Breast epithelium (tissue), 4 donors: ENCODE data around the gene SLC39A7. TPM values are rescaled to one million over a fixed set of nuclear protein-coding genes. Genes with fewer than 3 reads are reported as not detected.

Experiments
- DNase-seq, 2 donors: peaks; one replicate each; pipeline ENCODE4 v3.0.0-alpha.2; 2019; ENCODE audit warnings: low spot score in 2 of 2
- H3K27ac ChIP-seq, 2 donors: fragments of 200-600 bp; sonication (generic) in 1 of 2; one replicate each; pipeline ENCODE4 v1.5.1; 2016 to 2019; ENCODE audit warnings: mild to moderate bottlenecking in 1 of 2
- H3K27me3 ChIP-seq, 2 donors: fragments of 200-600 bp; sonication (generic) in 1 of 2; one replicate each; pipeline versions ENCODE4 v1.5.1 to v1.6.0; 2017 to 2019; ENCODE audit warnings: control low read depth in 1 of 2, mild to moderate bottlenecking in 1 of 2
- H3K36me3 ChIP-seq: fragments of 200-600 bp; one replicate; pipeline ENCODE4 v1.5.1; 2019
- H3K4me1 ChIP-seq, 2 donors: fragments of 200-600 bp; sonication (generic); one replicate each; pipeline ENCODE4 v1.5.1; 2016 to 2019; ENCODE audit warnings: control low read depth in 1 of 2
- H3K4me3 ChIP-seq, 3 donors: fragments of 200-600 bp; sonication (generic); 1 replicate in 2 of 3; 2 replicates in 1 of 3; pipeline ENCODE4 v1.5.1; 2016 to 2019; ENCODE audit warnings: mild to moderate bottlenecking in 3 of 3, moderate library complexity in 2 of 3
- H3K9me3 ChIP-seq, 2 donors: fragments of 200-600 bp; sonication (generic) in 1 of 2; one replicate each; pipeline ENCODE4 v1.5.1; 2016 to 2019; ENCODE audit warnings: control low read depth in 1 of 2
- POLR2A ChIP-seq: fragments of 450-650 bp; IDR thresholded peaks from one replicate; pipeline ENCODE4 v1.6.1; 2016; ENCODE audit warnings: antibody characterized with exemption, mild to moderate bottlenecking, moderate library complexity
- POLR2AphosphoS5 ChIP-seq, 3 donors: sonication (generic); formaldehyde crosslinking; IDR thresholded peaks; one replicate each; pipeline ENCODE4 v1.6.1; 2017; ENCODE audit warnings: antibody characterized with exemption in 3 of 3
- intact Hi-C: fragments of 100-400 bp; cut with DNase I; formaldehyde crosslinking; loops from one replicate; pipeline ENCODE4 v1.15.1; 2023; ENCODE audit warnings: low total_unique reads
- total RNA-seq, 3 donors: library from RNA; depleted of rRNA; stranded (reverse); fragments of >200 nt; gene quantifications; one replicate each; pipeline ENCODE4 v1.1.0, GENCODE V29; 2016
- TF ChIP-seq, protein P1 (sequence below), 3 donors: fragments of 450-650 bp; IDR thresholded peaks; one replicate each; pipeline ENCODE4 v1.5.1; 2016 to 2017; ENCODE audit warnings: antibody characterized with exemption in 3 of 3, mild to moderate bottlenecking in 3 of 3, moderate library complexity in 3 of 3

SLC39A7 gene
- total RNA-seq, 3 donors from 2014 or later: 55.0 to 79.3 (median 74.1) TPM

DNA sequence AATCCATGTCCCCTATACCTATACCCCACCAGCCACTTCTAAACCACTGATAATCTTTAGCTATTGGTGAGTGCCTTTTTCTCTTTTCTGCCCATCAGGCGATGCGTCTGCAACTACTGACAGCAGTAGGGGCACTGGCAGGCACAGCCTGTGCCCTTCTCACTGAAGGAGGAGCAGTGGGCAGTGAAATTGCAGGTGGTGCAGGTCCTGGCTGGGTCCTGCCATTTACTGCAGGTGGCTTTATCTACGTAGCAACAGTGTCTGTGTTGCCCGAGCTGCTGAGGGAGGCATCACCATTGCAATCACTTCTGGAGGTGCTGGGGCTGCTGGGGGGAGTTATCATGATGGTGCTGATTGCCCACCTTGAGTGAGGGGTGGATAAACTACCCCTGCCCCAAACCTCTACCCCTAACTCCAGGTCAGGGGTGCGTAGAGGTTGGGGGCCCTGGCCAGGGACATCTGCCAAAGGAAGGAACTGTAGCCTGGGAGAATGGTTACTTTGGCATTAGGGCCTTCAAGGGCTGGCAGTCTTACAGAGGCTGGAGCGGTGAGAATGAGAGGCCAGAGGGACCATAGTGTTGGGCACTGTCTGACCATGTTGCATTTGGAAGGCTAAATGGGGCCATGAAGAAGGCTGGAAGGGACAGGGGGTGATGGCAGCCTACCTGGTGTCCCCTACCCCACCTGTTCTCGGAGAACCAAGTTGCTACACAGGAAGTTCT, 2.9 kb downstream of the SLC39A7 start:
- intact Hi-C loops: no loop called here
- DNase-seq: no peak
- TF ChIP-seq POLR2A (no peak), POLR2AphosphoS5 (IDR thresholded peaks at IDR 0.05) (no peak)
- TF ChIP-seq, protein P1, sequence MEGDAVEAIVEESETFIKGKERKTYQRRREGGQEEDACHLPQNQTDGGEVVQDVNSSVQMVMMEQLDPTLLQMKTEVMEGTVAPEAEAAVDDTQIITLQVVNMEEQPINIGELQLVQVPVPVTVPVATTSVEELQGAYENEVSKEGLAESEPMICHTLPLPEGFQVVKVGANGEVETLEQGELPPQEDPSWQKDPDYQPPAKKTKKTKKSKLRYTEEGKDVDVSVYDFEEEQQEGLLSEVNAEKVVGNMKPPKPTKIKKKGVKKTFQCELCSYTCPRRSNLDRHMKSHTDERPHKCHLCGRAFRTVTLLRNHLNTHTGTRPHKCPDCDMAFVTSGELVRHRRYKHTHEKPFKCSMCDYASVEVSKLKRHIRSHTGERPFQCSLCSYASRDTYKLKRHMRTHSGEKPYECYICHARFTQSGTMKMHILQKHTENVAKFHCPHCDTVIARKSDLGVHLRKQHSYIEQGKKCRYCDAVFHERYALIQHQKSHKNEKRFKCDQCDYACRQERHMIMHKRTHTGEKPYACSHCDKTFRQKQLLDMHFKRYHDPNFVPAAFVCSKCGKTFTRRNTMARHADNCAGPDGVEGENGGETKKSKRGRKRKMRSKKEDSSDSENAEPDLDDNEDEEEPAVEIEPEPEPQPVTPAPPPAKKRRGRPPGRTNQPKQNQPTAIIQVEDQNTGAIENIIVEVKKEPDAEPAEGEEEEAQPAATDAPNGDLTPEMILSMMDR (IDR thresholded peaks at IDR 0.05): no peak

DNA sequence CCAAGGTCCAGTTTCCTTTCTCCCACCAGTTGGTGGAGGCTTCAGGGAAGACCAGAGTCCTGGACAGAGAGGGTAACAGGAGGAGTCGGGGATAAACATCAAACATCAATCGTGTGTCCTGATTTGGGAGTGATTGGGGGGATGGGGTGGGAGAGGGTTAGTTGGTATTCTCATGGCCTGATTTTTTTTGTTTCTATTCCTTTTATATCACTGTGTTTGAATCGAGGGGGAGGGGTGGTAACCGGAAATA, 3.4 kb downstream of the SLC39A7 start:
- TF ChIP-seq POLR2AphosphoS5 (IDR thresholded peaks at IDR 0.05): no peak
- no peaks in the 10 kb centered on the region for H3K27me3 ChIP-seq
- DNase-seq: no peak
- no peaks in the 10 kb centered on the region for H3K9me3 ChIP-seq
- H3K4me1 ChIP-seq: peaks cover 15 to 33% of the 10 kb centered on the region in 2 donors
- H3K36me3 ChIP-seq: no peaks in the 10 kb centered on the region
- peak overlapping the region; percentile 81 to 85 for H3K27ac ChIP-seq
- intact Hi-C loops: no loop called here
- peak overlapping the region in 2 of 3 donors; percentile 74 to 87 for H3K4me3 ChIP-seq

More for the DNA sequence above, 2.9 kb downstream of the SLC39A7 start:
- H3K27ac ChIP-seq: peak overlapping the region; percentile 81 to 85
- H3K9me3 ChIP-seq: no peaks in the 10 kb centered on the region
- H3K36me3 ChIP-seq: no peaks in the 10 kb centered on the region
- H3K4me3 ChIP-seq: peak overlapping the region in 2 of 3 donors; percentile 74 to 87
- peaks cover 15 to 33% of the 10 kb centered on the region in 2 donors for H3K4me1 ChIP-seq
- H3K27me3 ChIP-seq: no peaks in the 10 kb centered on the region

DNA sequence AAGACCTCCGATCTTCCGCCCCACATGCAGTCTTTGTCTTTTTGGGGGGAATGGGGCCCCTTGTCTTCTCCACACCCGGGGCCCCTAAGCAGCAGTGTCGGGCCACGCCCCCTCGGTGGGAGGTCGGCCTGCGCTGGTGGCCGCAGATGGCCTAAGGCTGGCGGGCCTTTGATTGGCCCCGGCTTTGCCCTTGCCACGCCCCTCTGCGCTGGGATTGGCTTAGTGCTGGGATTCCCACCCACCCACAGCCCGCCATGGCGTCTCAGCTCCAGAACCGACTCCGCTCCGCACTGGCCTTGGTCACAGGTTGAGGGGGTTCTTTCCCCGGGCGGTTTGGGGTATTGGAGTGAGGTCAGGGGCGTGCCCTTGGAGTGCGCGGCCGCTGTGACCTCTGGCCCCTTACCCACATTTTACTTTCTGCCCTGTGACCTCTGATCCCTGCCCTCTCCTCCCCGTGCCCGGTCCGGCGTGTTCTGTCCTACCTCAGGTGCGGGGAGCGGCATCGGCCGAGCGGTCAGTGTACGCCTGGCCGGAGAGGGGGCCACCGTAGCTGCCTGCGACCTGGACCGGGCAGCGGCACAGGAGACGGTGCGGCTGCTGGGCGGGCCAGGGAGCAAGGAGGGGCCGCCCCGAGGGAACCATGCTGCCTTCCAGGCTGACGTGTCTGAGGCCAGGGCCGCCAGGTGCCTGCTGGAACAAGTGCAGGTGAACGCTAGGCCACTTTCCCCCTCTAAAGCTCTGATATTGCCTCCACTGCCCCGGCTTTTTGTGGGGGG, 3.9 kb downstream of the SLC39A7 start, which contains the start of gene HSD17B8:
TSS of gene HSD17B8 (plus strand) at position 241 of the 776 bp plus-strand sequence. CDS start at position 255, 14 bp downstream.
- no peaks in the 10 kb centered on the region for H3K9me3 ChIP-seq
- H3K27me3 ChIP-seq: no peaks in the 10 kb centered on the region
- TF ChIP-seq POLR2AphosphoS5 (IDR thresholded peaks at IDR 0.05): peak in 2 of 3 donors; percentile 26 to 60
- TF ChIP-seq, protein P1 (IDR thresholded peaks at IDR 0.05): no peak
- intact Hi-C loops: no loop called here
- H3K4me3 ChIP-seq: peak within 1 kb of the TSS; percentile 62 to 87 (median 74)
- DNase-seq: peak; percentile 93
- peak within 1 kb of the TSS; percentile 81 to 85 for H3K27ac ChIP-seq
- H3K4me1 ChIP-seq: peaks cover 15 to 33% of the 10 kb centered on the region in 2 donors
- no peaks in the 10 kb centered on the region for H3K36me3 ChIP-seq

DNA sequence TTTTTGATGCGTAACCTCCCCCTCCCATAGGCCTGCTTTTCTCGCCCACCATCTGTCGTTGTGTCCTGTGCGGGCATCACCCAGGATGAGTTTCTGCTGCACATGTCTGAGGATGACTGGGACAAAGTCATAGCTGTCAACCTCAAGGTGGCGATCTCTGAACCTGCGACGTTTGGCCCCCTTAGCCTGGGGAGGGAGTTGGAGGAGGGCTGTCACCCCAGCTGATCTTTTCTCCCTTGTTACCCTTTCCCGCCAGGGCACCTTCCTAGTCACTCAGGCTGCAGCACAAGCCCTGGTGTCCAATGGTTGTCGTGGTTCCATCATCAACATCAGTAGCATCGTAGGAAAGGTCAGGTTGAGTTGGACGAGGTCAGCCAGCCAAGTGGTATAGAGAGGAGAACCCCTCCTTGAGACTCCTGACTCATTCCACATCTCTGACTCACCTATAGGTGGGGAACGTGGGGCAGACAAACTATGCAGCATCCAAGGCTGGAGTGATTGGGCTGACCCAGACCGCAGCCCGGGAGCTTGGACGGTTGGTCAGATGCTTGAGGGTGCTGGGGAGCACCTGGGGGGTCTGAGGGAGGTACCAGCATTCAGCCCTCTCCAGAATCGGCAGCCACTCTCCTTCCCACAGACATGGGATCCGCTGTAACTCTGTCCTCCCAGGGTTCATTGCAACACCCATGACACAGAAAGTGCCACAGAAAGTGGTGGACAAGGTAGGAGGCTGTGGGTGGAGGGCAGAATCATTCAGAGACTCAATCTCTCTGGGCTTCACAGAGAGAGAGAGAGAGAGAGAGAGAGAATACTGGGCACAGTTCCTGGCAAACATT, 4.7 kb downstream of the SLC39A7 start:
- H3K4me1 ChIP-seq: peaks cover 15 to 33% of the 10 kb centered on the region in 2 donors
- H3K27ac ChIP-seq: peak overlapping the region; percentile 81 to 85
- no peaks in the 10 kb centered on the region for H3K27me3 ChIP-seq
- no peak for TF ChIP-seq POLR2AphosphoS5 (IDR thresholded peaks at IDR 0.05)
- TF ChIP-seq POLR2A: no peak
- TF ChIP-seq, protein P1 (IDR thresholded peaks at IDR 0.05): no peak
- no peaks in the 10 kb centered on the region for H3K9me3 ChIP-seq
- no peaks in the 10 kb centered on the region for H3K36me3 ChIP-seq
- peak overlapping the region; percentile 62 to 87 (median 74) for H3K4me3 ChIP-seq
- intact Hi-C loops: no loop called here
- DNase-seq: no peak

DNA sequence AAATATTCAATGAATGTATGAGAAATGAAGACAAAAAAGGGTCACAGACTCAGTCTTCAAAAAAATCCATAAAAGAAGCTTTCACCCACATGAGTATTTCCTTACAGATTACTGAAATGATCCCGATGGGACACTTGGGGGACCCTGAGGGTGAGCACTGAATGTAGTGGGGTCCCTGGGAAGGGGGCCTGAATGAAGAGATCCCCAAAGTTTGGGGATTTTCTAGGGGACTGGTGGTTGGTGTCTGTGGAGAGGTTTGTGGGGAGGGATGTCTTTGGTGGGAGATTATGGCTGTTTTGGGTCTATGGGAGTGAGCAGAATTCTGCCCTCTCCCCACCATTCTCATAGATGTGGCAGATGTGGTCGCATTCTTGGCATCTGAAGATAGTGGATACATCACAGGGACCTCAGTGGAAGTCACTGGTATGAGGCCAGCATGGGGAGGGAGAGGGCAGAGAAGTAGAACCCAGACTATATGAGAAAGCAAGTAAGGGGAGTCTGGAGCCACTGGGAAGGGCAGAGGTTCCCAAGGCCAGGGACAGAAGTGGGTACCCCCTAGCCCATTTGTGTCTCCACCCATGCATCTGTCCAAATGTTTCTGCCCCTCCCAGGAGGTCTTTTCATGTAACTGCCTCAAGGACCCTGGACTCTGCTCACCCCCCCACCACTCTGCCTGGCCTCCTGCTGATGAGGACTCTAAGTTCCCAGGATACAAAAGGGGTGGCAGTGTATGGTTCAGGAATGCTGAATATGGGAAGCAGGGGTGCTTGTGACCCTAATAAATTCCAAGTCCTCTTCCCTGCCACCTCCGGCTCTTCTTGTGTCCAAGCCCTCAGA, 5.6 kb downstream of the SLC39A7 start:
- no peaks in the 10 kb centered on the region for H3K36me3 ChIP-seq
- TF ChIP-seq, protein P1 (IDR thresholded peaks at IDR 0.05): no peak
- TF ChIP-seq POLR2AphosphoS5 (IDR thresholded peaks at IDR 0.05): no peak
- no peak for TF ChIP-seq POLR2A
- no peak overlapping the region for H3K27ac ChIP-seq
- peaks cover 15 to 33% of the 10 kb centered on the region in 2 donors for H3K4me1 ChIP-seq
- DNase-seq: no peak
- intact Hi-C loops: no loop called here
- H3K27me3 ChIP-seq: no peaks in the 10 kb centered on the region
- H3K4me3 ChIP-seq: no peak overlapping the region
- H3K9me3 ChIP-seq: no peaks in the 10 kb centered on the region
